ENCODE data around the gene IL17C. TPM values are rescaled to one million over a fixed set of nuclear protein-coding genes. Genes with fewer than 3 reads are reported as not detected.
A peak's percentile ranks its signal among the peaks of the same experiment; 100 is the strongest.

The IL17C gene
- total RNA-seq, 1 experiment from 2014 or later, result 0.31 TPM

- H3K27ac Mint-ChIP-seq, result peak overlapping the region in 2 of 3 experiments; percentile 51 to 52; a peak in 3 of 7 replicates
- TF ChIP-seq CTCF (conservative IDR thresholded peaks at IDR 0.05), result no peak
- Histone ChIP-seq H2BK20ac (ENCODE audit: low read depth, low read length, poor library complexity, severe bottlenecking) (no peak overlapping the region), H3K4ac (ENCODE audit: low read depth, low read length) (no peak overlapping the region), H3K4me2 (ENCODE audit: insufficient read depth, insufficient read length, low read length) (no peak overlapping the region), H4K20me1 (ENCODE audit: control insufficient read depth, insufficient read depth, insufficient read length) (no peaks in the 10 kb centered on the region), H3K23ac (ENCODE audit: insufficient read length, low read depth, low read length) (no peak overlapping the region), H2BK120ac (ENCODE audit: low read depth, low read length, poor library complexity, severe bottlenecking) (no peak overlapping the region), H2BK12ac (ENCODE audit: insufficient read length, low read depth, low read length) (no peak overlapping the region), H3K56ac (ENCODE audit: insufficient read length, low read depth, low read length) (no peak overlapping the region), H4K91ac (ENCODE audit: insufficient read length, low read depth, low read length) (no peak overlapping the region), H3K18ac (ENCODE audit: insufficient read length, low read depth, low read length) (no peak overlapping the region), H2BK15ac (ENCODE audit: low read depth, low read length) (no peak overlapping the region), H2AFZ (ENCODE audit: low read length) (no peak overlapping the region), H3K23me2 (ENCODE audit: insufficient read length, low read depth, low read length, poor library complexity, severe bottlenecking) (peaks cover 11% of the 10 kb centered on the region), H2AK5ac (ENCODE audit: insufficient read length, low read length) (no peak overlapping the region), H4K8ac (replicated peaks; ENCODE audit: insufficient read length, low read depth, low read length) (no peak overlapping the region), H3K27me3 (ENCODE audit: insufficient read depth, low read length) (no peaks in the 10 kb centered on the region), H3K9me3 (ENCODE audit: control insufficient read depth, low read depth, low read length) (no peaks in the 10 kb centered on the region), H2BK5ac (ENCODE audit: insufficient read length, low read length) (no peak overlapping the region), H3K14ac (ENCODE audit: insufficient read depth, low read length) (no peak overlapping the region), H3T11ph (ENCODE audit: low read length) (no peak overlapping the region), H3K4me1 (ENCODE audit: insufficient read depth, low read length) (peaks cover 3% of the 10 kb centered on the region; the same call in 1 of the 2 replicates), H3K79me1 (ENCODE audit: insufficient read depth, low read depth, low read length, poor library complexity, severe bottlenecking) (no peaks in the 10 kb centered on the region), H4K5ac (ENCODE audit: insufficient read length, low read depth, low read length) (no peak overlapping the region), H3K79me2 (ENCODE audit: insufficient read depth, low read length) (peaks cover 9% of the 10 kb centered on the region; the same call in 1 of the 2 replicates), H3K27ac (ENCODE audit: insufficient read length, low read depth, low read length) (no peak overlapping the region), H3K9ac (ENCODE audit: extremely low read depth, insufficient read length, low read length) (no peak overlapping the region)
- no peaks in the 10 kb centered on the region; the same call in 1 of the 2 replicates for H3K27me3 Mint-ChIP-seq (ENCODE audit: low read depth)
- peaks cover 14 to 21% of the 10 kb centered on the region in 2 experiments for H3K4me1 Mint-ChIP-seq
- H3K4me3 Mint-ChIP-seq, result peak overlapping the region; percentile 57 to 91; a peak in 4 of 5 replicates
- peaks cover 13 to 27% (median 17%) of the 10 kb centered on the region in 3 experiments for H3K36me3 Mint-ChIP-seq (ENCODE audit: insufficient read depth in 1 of 3, low read depth in 3 of 3)
- H3K9me3 Mint-ChIP-seq, result peaks cover 3% of the 10 kb centered on the region in 2 experiments; a peak in 2 of 5 replicates
- WGBS (ENCODE audit: extremely low coverage, insufficient read length, low lambda C conversion rate), result no CpG with 5 or more reads among the region's 4 CpGs
- DNase-seq, result no peak
Observed at GRCh38 chr16:88665148-88665547, 26.8 kb downstream of the IL17C start.

Measured in H9 (cell line).